HG03354 (cell line): ENCODE results near the gene VPS9D1.

ENCODE experiments used
- ATAC-seq: cut with Tn5 transposase; IDR thresholded peaks from one replicate; pipeline ENCODE4 v1.9.1; 2021; ENCODE audit warnings: mild to moderate bottlenecking; ENCODE audit not compliant: unreplicated experiment, poor library complexity, severe bottlenecking

The VPS9D1 gene

GRCh38 chr16:89733792-89734191 is 13.1 kb upstream of the VPS9D1 start:
- no peak for ATAC-seq

GRCh38 chr16:89733322-89733721 is 12.6 kb upstream of the VPS9D1 start:
- no peak for ATAC-seq

- ATAC-seq = no peak
Observed at GRCh38 chr16:89732918-89733242, 12.2 kb upstream of the VPS9D1 start.

GRCh38 chr16:89732142-89732917 is 11.6 kb upstream of the VPS9D1 start:
- no peak for ATAC-seq

GRCh38 chr16:89730610-89731234 is 10.0 kb upstream of the VPS9D1 start:
- no peak for ATAC-seq

- ATAC-seq = no peak
Observed at GRCh38 chr16:89729863-89730593, 9.3 kb upstream of the VPS9D1 start.

- ATAC-seq = no peak
Observed at GRCh38 chr16:89729293-89729692, 8.6 kb upstream of the VPS9D1 start.

- ATAC-seq = no peak
Observed at GRCh38 chr16:89727406-89728120, 6.9 kb upstream of the VPS9D1 start.

GRCh38 chr16:89723279-89724250 is 2.9 kb upstream of the VPS9D1 start:
- ATAC-seq = no peak

GRCh38 chr16:89722392-89723278 is 1.9 kb upstream of the VPS9D1 start:
- peak; percentile 28 for ATAC-seq

- ATAC-seq = peak; percentile 37
Observed at GRCh38 chr16:89721546-89722391, 1.1 kb upstream of the VPS9D1 start.

GRCh38 chr16:89720551-89720812 is 216 bp downstream of the VPS9D1 start:
- peak; percentile 16 for ATAC-seq

GRCh38 chr16:89717688-89718505 is 2.8 kb downstream of the VPS9D1 start:
- ATAC-seq = no peak

GRCh38 chr16:89716916-89717687 is 3.6 kb downstream of the VPS9D1 start:
- ATAC-seq = no peak

- ATAC-seq = no peak
Observed at GRCh38 chr16:89716493-89716892, 4.2 kb downstream of the VPS9D1 start.

GRCh38 chr16:89712274-89712781 is 8.4 kb downstream of the VPS9D1 start:
- ATAC-seq = peak; percentile 9
